ENCODE measurements around the gene TSGA10.
"Not testable (repeated sequence)": the region's sequence is repeated elsewhere in the genome, so short reads cannot be mapped to it uniquely, and the experiment has no call there.

TSGA10 gene

GRCh38 chr2:99072551-99072950, 82.2 kb downstream of the TSGA10 start:
- no peak for DNase-seq (ENCODE audit: low spot score)

- no peak for DNase-seq (ENCODE audit: low spot score)
These were observed 86.7 kb downstream of the TSGA10 start for GRCh38 chr2:99067871-99068625.

- peak; percentile 30 for DNase-seq (ENCODE audit: low spot score)
These were observed 88.4 kb downstream of the TSGA10 start for GRCh38 chr2:99066075-99066958.

- not testable (repeated sequence) for DNase-seq (ENCODE audit: low spot score)
These were observed 105.6 kb downstream of the TSGA10 start for GRCh38 chr2:99049187-99049586.

GRCh38 chr2:99040736-99041300, 113.9 kb downstream of the TSGA10 start:
- not testable (repeated sequence) for DNase-seq (ENCODE audit: low spot score)

GRCh38 chr2:99035920-99036319, 118.8 kb downstream of the TSGA10 start:
- DNase-seq (ENCODE audit: low spot score): no peak

GRCh38 chr2:99032786-99033185, 122.0 kb downstream of the TSGA10 start:
- DNase-seq (ENCODE audit: low spot score): no peak

- no peak for DNase-seq (ENCODE audit: low spot score)
These were observed 122.7 kb downstream of the TSGA10 start for GRCh38 chr2:99032001-99032400.

GRCh38 chr2:99031481-99031880, 123.3 kb downstream of the TSGA10 start:
- no peak for DNase-seq (ENCODE audit: low spot score)

- DNase-seq (ENCODE audit: low spot score): no peak
These were observed 126.2 kb downstream of the TSGA10 start for GRCh38 chr2:99028558-99028957.

GRCh38 chr2:99027856-99028255, 126.9 kb downstream of the TSGA10 start:
- no peak for DNase-seq (ENCODE audit: low spot score)

GRCh38 chr2:99000708-99001107, 154.0 kb downstream of the TSGA10 start:
- DNase-seq (ENCODE audit: low spot score): no peak

- DNase-seq (ENCODE audit: low spot score): not testable (repeated sequence)
These were observed 166.0 kb downstream of the TSGA10 start for GRCh38 chr2:98988695-98989094.

GRCh38 chr2:98985905-98986666, 168.7 kb downstream of the TSGA10 start:
- DNase-seq (ENCODE audit: low spot score): no peak

GRCh38 chr2:98975611-98976010, 179.1 kb downstream of the TSGA10 start:
- DNase-seq (ENCODE audit: low spot score): no peak

GRCh38 chr2:98972582-98973167, 182.1 kb downstream of the TSGA10 start:
- no peak for DNase-seq (ENCODE audit: low spot score)

- DNase-seq (ENCODE audit: low spot score): no peak
These were observed 194.8 kb downstream of the TSGA10 start for GRCh38 chr2:98959810-98960507.

GRCh38 chr2:98952966-98953365, 201.8 kb downstream of the TSGA10 start:
- no peak for DNase-seq (ENCODE audit: low spot score)

GRCh38 chr2:98948956-98949739, 205.6 kb downstream of the TSGA10 start:
- DNase-seq (ENCODE audit: low spot score): no peak

- DNase-seq (ENCODE audit: low spot score): no peak
These were observed 207.2 kb downstream of the TSGA10 start for GRCh38 chr2:98947554-98947953.

All from AG20443 (cell line).